Measurements from ENCODE around the gene TOP3B.

Gene TOP3B

GRCh38 chr22:21978564-21979386 is 3.8 kb downstream of the TOP3B start:
- DNase-seq, result no peak

- DNase-seq, result no peak
Observed at GRCh38 chr22:21977814-21978213, 4.8 kb downstream of the TOP3B start.

- DNase-seq, result no peak
Observed at GRCh38 chr22:21975854-21976345, 6.7 kb downstream of the TOP3B start.

- DNase-seq, result no peak
Observed at GRCh38 chr22:21975273-21975672, 7.3 kb downstream of the TOP3B start.

- DNase-seq, result no peak
Observed at GRCh38 chr22:21974058-21974649, 8.4 kb downstream of the TOP3B start.

GRCh38 chr22:21972806-21973205 is 9.8 kb downstream of the TOP3B start:
- DNase-seq, result no peak

GRCh38 chr22:21972293-21972779 is 10.3 kb downstream of the TOP3B start:
- DNase-seq, result peak; percentile 18

- DNase-seq, result no peak
Observed at GRCh38 chr22:21971858-21972275, 10.7 kb downstream of the TOP3B start.

GRCh38 chr22:21970800-21971617 is 11.6 kb downstream of the TOP3B start:
- no peak for DNase-seq

GRCh38 chr22:21970037-21970799 is 12.4 kb downstream of the TOP3B start:
- no peak for DNase-seq

GRCh38 chr22:21968452-21969129 is 14.0 kb downstream of the TOP3B start:
- DNase-seq, result no peak

- no peak for DNase-seq
Observed at GRCh38 chr22:21967693-21968271, 14.8 kb downstream of the TOP3B start.

GRCh38 chr22:21966643-21967516 is 15.7 kb downstream of the TOP3B start:
- DNase-seq, result no peak

- DNase-seq, result no peak
Observed at GRCh38 chr22:21965762-21966288, 16.8 kb downstream of the TOP3B start.

- no peak for DNase-seq
Observed at GRCh38 chr22:21964918-21965484, 17.6 kb downstream of the TOP3B start.

GRCh38 chr22:21964234-21964633 is 18.4 kb downstream of the TOP3B start:
- DNase-seq, result no peak

- no peak for DNase-seq
Observed at GRCh38 chr22:21963790-21964211, 18.8 kb downstream of the TOP3B start.

- no peak for DNase-seq
Observed at GRCh38 chr22:21963286-21963685, 19.3 kb downstream of the TOP3B start.

GRCh38 chr22:21962655-21962949 is 20.0 kb downstream of the TOP3B start:
- no peak for DNase-seq

All from fibroblast of skin of right biceps (primary cell).